Peyer's patch (tissue), 4 donors: ENCODE data around the gene ARHGAP15.

Experiments used
- CTCF ChIP-seq, 6 experiments: fragments of 450-650 bp in 4 of 6; fragments of 200-600 bp in 2 of 6; sonication (generic) in 1 of 6; IDR thresholded peaks; one replicate each; pipeline ENCODE4 v1.5.1; 2017 to 2019; ENCODE audit warnings: antibody characterized with exemption in 6 of 6, mild to moderate bottlenecking in 3 of 6, moderate library complexity in 1 of 6
- POLR2A ChIP-seq, 2 donors: fragments of 450-650 bp; IDR thresholded peaks; one replicate each; pipeline ENCODE4 v1.5.1; 2017; ENCODE audit warnings: antibody characterized with exemption in 2 of 2, mild to moderate bottlenecking in 2 of 2, moderate library complexity in 2 of 2

GRCh38 chr2:143688248-143688647 is 559.0 kb downstream of the ARHGAP15 start:
- no peak for TF ChIP-seq CTCF (IDR thresholded peaks at IDR 0.05)
- no peak for TF ChIP-seq POLR2A (IDR thresholded peaks at IDR 0.05)
